ENCODE data around the gene SLC30A9. TPM values are rescaled to one million over a fixed set of nuclear protein-coding genes. Genes with fewer than 3 reads are reported as not detected.

Gene SLC30A9
- total RNA-seq, 2 donors from 2014 or later = 42.1 to 47.4 TPM

DNA sequence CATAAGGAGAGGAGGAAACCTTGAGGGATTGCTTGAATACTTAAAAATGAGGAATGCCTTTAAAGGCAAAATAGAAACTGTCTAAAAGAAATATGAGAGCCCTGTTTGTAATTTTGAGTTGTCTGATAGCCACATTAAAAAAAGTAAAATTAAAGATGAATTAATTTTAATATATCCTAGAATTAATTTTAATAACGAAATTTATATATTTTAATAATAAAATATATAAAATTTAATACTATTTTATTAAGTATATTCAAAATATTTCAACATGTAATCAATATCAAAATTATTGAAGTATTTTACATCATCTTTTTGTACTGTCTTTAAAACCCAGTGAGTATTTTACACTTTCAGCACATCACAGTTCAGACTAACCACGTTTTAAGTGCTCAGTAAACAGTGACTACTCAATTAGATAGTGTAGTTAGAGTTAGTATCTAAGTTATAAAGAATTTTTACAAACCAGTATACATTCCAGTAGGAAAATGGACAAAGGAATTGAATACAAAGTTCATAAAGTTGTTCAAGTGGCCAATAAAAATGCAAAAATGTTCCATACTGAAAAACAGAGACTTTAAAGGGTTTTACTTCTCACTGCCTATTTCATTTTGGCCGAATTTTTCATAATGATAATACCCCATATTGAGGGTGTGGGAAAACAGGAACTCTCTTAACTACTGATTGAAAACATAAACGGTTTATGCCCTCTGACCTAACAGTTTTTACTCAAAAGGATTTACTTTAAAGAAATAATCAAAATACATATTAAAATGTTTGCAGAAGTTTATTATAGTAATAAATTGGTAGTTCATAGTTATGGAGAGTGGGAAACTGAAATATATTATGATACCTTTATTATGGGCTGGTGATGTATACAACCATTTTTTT, 2.9 kb downstream of the SLC30A9 start:
- no peak for DNase-seq (ENCODE audit: low spot score)
- intact Hi-C loops (cut with DNase I) = no loop called here

GRCh38 chr4:41994461-41994985, 4.2 kb downstream of the SLC30A9 start:
- DNase-seq (ENCODE audit: low spot score) = no peak
- intact Hi-C loops (cut with DNase I) = no loop called here

GRCh38 chr4:41998019-41998418, 7.7 kb downstream of the SLC30A9 start:
- intact Hi-C loops (cut with DNase I) = no loop called here
- no peak for DNase-seq (ENCODE audit: low spot score)

DNA sequence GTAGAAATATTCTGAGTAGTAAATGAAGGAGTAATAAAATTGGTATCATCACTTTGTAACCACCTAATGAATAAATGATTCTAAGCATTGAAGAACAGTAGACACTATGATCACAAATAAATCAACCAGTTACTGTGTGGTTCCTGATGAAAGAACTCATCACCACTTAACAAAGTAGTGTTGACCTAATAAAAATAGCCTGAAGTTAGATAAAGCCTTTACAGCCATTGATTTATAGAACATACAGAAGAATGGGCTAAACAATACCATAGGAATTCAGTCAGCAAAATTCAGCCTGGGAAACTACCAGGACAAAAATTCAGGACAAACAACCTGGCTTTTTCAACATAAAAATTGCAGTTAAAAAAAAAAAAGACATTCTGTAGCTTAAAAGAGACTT, 9.0 kb downstream of the SLC30A9 start:
- no peak for DNase-seq (ENCODE audit: low spot score)
- intact Hi-C loops (cut with DNase I) = no loop called here

DNA sequence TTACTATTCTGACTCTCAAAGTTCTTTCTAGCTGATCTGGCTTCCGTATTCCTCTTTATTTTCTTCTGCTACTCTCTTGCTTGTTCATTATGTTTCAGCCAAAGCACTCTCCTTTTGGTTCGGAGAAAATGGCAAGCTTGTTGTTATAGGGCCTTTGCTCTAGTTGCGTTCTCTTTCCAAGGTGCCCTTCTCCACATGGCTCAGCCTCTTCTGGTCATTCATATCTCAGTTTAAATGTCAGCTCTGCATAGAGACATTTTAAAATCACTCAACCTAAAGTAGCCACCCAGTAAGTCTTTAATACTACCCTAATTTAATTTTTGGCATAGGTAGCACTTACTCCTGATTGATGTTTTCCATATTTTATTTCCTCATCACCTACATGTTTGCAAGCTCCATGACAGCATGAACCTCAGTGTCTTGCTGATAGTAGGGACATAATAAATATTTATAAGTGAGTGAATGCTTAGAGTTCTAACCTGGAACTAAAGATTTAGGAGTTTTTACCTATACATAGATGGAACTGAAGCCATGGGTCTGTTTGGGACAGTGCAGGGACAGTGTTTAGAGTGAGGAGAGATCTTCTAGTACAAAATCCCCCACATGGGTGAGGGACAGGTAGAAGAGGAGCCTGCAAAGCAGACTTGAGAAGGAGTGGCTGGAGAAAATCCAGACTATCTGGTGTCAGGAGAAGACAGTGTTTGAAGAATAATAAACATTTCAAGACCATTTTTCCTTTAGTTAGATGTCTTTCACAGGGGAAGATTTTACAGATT, 17.9 kb downstream of the SLC30A9 start:
- intact Hi-C loops (cut with DNase I) = no loop called here

DNA sequence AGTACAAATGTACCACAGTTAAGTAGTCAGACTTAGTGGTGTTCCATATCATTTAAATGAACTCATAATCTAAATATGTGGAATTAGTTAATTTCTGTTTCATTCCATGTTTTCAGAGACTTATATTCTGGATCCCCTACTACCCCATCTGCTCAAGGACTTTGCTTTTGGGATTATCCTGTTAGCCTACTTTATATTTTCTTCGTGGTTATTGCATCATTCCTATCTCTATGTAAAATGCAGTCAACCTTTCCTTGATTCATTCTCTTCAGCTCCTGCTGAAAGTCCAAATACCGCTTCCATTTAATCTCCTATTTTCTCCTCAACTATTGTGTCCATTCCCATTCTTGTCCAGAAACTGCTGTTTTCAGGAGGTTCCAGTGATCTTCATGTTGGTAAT, 25.1 kb downstream of the SLC30A9 start:
- intact Hi-C loops (cut with DNase I) = no loop called here
- no peak for DNase-seq (ENCODE audit: low spot score)

More for the DNA sequence above, 17.9 kb downstream of the SLC30A9 start:
- no peak for DNase-seq (ENCODE audit: low spot score)

- DNase-seq (ENCODE audit: low spot score) = no peak
- intact Hi-C loops (cut with DNase I) = no loop called here
Observed at GRCh38 chr4:42018451-42018850, 28.1 kb downstream of the SLC30A9 start.

- intact Hi-C loops (cut with DNase I) = no loop called here
- no peak for DNase-seq (ENCODE audit: low spot score)
Observed at GRCh38 chr4:42048394-42048793, 58.1 kb downstream of the SLC30A9 start.

- DNase-seq (ENCODE audit: low spot score) = no peak
- intact Hi-C loops (cut with DNase I) = no loop called here
Observed at GRCh38 chr4:42050516-42051249, 60.4 kb downstream of the SLC30A9 start.

DNA sequence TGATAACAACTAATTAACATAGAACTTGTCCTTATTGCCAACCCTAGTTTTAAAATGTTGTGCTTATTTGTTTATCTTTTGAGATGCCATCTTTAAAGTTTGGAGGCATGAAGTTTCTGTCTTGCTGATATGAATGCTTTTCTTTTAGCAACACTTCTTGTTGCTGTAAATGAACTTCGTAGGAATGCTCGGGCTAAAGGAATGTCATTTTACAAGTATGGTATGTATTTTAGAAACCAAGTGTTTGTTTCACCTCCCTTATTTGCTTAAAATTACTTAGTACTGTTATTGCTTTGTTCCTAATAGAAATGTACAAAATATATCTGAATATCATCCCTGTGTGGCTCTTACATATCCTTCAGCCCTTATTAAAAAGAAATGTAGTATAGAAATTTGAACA, 76.1 kb downstream of the SLC30A9 start:
- intact Hi-C loops (cut with DNase I) = no loop called here
- DNase-seq (ENCODE audit: low spot score) = no peak

DNA sequence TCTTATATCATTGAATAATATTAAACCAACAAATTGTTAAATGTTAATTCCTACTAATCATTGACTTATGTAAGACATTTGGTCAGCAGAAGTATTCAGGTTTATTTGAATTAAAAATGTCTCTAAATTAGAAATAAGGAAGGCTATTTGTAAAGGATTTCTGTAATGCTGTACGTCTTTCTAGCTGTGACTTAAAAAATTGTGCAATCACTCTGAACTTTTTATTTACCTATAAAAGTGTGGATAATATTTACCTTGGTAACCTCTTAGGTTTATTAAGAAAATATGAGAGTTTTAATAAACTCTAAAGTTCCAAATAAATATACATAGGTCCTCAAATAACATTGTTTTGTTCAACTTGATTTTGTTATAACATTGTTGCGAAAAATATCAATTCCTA, 76.9 kb downstream of the SLC30A9 start:
- intact Hi-C loops (cut with DNase I) = no loop called here
- DNase-seq (ENCODE audit: low spot score) = no peak

GRCh38 chr4:42070463-42070862, 80.1 kb downstream of the SLC30A9 start:
- intact Hi-C loops (cut with DNase I) = no loop called here
- no peak for DNase-seq (ENCODE audit: low spot score)

GRCh38 chr4:42074294-42074693, 84.0 kb downstream of the SLC30A9 start:
- intact Hi-C loops (cut with DNase I) = no loop called here

GRCh38 chr4:42078184-42078801, 88.0 kb downstream of the SLC30A9 start:
- DNase-seq (ENCODE audit: low spot score) = no peak
- intact Hi-C loops (cut with DNase I) = no loop called here

More at GRCh38 chr4:42074294-42074693, 84.0 kb downstream of the SLC30A9 start:
- no peak for DNase-seq (ENCODE audit: low spot score)

DNA sequence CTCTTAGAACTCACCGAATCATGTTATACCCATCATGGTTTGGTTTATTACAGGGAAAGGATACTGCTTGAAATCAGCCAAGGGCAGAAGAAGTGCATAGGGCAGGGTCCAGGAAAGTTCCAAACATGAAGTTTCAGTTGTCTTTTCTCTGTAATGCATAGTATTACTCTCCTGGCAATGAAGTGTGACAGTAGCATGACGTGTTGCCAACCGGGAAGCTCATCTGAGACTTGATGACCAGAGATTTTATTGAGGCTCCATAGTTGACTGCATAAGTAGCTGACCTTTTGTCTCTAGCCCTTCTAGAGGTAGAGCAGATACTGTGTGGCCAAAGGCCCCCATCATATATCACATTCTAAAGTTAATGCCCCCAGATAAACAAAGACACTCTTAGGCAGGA, 90.0 kb downstream of the SLC30A9 start:
- DNase-seq (ENCODE audit: low spot score) = no peak
- intact Hi-C loops (cut with DNase I) = no loop called here

DNA sequence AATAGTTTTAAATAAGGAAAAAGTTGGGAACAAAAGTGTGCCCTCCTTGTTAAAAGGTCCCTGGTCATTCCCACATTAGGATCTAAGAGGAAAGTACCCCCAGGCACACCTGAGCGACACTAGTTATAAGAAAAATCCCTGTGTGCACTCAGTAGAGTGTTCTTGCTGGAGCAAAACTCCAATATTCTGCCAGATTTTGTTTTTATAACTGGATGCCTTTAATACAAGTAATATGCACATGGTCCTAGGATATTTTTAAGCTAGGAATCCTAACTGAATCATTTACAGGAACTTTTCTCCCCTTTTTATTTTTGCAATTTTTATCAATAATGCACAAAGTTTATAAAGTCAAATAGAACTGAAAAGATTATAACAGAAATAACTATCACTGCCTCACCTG, 93.5 kb downstream of the SLC30A9 start:
- intact Hi-C loops (cut with DNase I) = no loop called here
- no peak for DNase-seq (ENCODE audit: low spot score)

DNA sequence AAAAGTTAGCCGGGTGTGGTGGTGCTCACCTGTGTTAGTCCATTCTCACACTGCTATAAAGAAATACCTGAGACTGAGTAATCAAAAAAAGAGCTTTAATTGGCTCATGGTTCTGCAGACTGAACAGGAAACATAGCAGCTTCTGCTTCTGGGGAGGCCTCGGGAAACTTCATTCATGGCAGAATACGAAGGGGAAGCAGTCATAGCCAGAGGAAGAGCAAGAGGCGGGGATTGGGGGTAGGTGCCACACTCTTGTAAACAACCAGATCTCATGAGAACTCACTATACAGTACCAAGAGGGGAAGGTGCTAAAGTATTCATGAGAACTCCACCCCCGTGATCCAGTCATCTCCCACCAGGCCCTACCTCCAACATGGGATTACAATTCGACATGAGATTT, 98.1 kb downstream of the SLC30A9 start:
- intact Hi-C loops (cut with DNase I) = no loop called here

DNA sequence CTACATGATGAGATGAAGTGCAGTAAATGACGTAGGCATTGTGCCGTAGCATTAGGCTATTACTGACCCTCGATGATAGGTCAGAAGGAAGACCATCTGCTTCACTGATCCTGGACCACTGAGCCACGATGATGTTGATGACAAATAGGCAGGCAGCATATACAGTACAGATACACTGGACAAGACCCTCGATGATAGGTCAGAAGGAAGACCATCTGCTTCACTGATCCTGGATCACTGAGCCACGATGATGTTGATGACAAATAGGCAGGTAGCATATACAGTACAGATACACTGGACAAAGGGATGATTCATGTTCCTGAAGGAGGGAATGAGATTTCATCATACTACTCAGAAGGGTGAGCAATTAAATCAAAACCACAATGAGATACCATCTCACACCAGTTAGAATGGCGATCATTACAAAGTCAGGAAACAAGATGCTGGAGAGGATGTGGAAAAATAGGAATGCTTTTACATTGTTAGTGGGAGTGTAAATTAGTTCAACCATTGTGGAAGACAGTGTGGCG, 111.2 kb downstream of the SLC30A9 start:
- no peak for DNase-seq (ENCODE audit: low spot score)
- intact Hi-C loops (cut with DNase I) = no loop called here

More for the DNA sequence above, 98.1 kb downstream of the SLC30A9 start:
- no peak for DNase-seq (ENCODE audit: low spot score)

DNA sequence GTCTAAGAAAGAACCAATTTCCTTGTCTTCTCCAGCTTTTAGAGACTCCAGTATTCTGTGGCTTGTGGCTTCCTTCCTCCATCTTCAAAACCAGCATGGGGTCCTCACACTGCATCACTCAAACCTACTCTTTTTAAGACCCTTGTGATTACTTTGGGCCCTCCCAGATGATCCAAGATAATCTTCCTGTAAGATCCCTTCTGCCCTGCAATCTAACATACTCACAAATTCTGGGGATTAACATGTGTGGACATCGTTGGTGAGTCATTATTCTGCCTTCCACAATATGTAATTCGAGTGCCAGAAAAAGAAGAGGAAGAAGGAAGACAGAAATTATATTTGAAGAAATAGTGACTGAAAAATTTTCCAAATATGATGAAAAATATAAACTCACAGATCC, 114.2 kb downstream of the SLC30A9 start:
- intact Hi-C loops (cut with DNase I) = no loop called here
- DNase-seq (ENCODE audit: low spot score) = no peak
